GM19351 (cell line): ENCODE results near the gene UGT2A1.

Experiments
- ATAC-seq: cut with Tn5 transposase; IDR thresholded peaks from one replicate; pipeline ENCODE4 v1.9.1; 2021; ENCODE audit warnings: mild to moderate bottlenecking, moderate library complexity; ENCODE audit not compliant: unreplicated experiment

The UGT2A1 gene

DNA sequence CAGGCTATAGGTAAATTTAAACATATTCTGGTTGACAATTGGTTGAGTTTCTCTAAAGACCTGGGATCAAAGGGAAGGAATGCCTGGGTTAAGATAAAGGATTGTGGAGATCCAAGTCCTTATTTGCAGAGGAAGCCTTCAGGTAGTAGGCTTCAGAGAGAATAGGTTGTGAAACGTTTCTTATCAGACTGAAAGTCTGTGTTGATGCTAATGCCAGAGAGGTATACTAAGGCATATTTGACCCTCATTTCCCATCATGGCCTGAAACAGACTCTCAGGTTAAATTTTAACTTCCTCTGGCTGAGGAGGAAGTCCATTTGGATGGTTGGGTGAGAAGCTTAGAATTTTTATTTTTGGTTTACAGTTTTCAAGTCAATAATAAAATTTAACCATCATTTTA, 61.7 kb downstream of the UGT2A1 start:
- no peak for ATAC-seq

DNA sequence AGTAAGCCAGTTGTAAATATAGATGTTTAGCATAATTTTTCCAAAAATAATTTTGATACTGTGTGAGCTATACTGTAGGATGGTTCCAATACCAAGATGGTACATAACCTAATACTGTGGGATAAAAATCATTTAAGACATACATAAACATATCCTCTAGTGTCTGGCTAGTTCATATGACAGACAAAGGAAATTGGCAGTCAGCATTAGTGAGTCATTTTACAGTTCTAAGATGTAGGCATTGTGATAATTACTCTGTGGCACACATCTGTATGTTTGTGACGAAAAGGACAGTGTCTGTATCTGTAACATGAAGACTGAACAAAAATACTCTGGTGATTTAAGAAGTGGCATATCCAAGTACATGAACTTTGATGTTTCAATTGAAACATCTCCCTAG, 63.2 kb downstream of the UGT2A1 start:
- ATAC-seq: no peak

- ATAC-seq: no peak
Observed at GRCh38 chr4:69584135-69584534, 68.9 kb downstream of the UGT2A1 start.

- ATAC-seq: no peak
Observed at GRCh38 chr4:69583543-69583942, 69.5 kb downstream of the UGT2A1 start.

GRCh38 chr4:69577245-69577644, 75.8 kb downstream of the UGT2A1 start:
- ATAC-seq: no peak

GRCh38 chr4:69576251-69576877, 76.7 kb downstream of the UGT2A1 start:
- ATAC-seq: no peak

DNA sequence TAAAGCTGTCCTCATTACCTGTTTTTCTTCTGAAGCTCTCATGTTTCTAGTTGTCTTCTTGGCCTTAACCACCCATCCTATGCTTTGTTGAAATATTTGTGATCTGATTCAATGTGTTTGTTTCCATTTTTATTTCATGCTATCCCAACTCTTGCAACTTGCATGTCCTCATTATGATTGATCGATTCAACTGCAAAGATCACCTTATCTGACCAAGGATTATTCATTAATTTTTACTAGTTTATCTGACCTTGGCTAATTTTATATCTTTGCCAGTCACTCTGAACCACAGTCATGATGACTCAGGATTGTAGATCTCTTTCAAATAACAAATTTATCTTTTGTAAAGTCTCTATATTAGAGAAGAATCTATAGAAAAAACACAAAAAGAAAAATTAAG, 84.3 kb downstream of the UGT2A1 start:
- no peak for ATAC-seq

- ATAC-seq: no peak
Observed at GRCh38 chr4:69563424-69563823, 89.6 kb downstream of the UGT2A1 start.

GRCh38 chr4:69549651-69550050, 103.4 kb downstream of the UGT2A1 start:
- ATAC-seq: no peak

GRCh38 chr4:69546134-69546765, 106.8 kb downstream of the UGT2A1 start:
- no peak for ATAC-seq
